Measurements from ENCODE around the gene TMEM63A.
"Not testable (repeated sequence)": the region's sequence is repeated elsewhere in the genome, so short reads cannot be mapped to it uniquely, and the experiment has no call there.

TMEM63A gene

GRCh38 chr1:225796097-225796496 is 86.1 kb downstream of the TMEM63A start:
- DNase-seq = not testable (repeated sequence)
